ENCODE measurements around the gene EFCAB11. TPM values are rescaled to one million over a fixed set of nuclear protein-coding genes. Genes with fewer than 3 reads are reported as not detected.
"Not testable (repeated sequence)": the region's sequence is repeated elsewhere in the genome, so short reads cannot be mapped to it uniquely, and the experiment has no call there.

The EFCAB11 gene
- polyA plus RNA-seq, 1 donor = 4.8 TPM

GRCh38 chr14:89911010-89911919, 43.3 kb downstream of the EFCAB11 start:
- DNase-seq = peak; percentile 58

GRCh38 chr14:89910691-89911009, 43.9 kb downstream of the EFCAB11 start:
- DNase-seq = no peak

- no peak for DNase-seq
Measured at GRCh38 chr14:89909586-89909985, 44.9 kb downstream of the EFCAB11 start.

DNA sequence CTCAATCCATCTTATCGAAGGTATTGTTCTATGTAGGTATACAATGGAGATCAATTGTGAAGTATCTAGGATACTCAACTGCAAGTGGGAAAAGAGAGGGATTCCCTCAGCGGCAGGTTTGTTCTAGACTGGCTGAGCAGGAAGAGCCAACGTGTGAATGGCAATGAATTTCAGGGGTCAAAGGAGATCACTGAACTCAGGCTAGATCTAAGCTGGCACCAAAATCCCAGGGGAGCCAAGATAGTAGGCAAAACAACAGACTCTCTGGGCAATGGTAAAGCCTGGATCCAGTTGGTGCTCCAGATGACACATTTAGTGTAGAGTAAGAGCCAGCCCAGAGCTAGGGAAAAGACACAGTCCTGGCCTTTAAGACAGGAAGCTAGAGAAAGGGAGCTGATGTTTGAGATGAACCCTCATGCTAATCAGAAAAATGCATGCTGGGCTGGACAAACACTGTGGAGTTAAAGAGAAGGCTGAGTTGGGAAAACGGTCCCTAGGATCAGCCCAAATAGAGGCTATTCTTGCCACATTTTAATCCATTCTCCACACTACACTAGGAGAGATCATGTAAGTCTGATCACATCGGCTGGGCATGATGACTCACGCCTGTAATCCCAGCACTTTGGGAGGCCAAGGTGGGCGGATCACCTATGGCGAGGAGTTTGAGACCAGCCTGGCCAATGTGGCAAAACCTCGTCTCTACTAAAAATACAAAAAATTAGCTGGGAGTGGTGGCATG, 45.6 kb downstream of the EFCAB11 start:
- DNase-seq = no peak

DNA sequence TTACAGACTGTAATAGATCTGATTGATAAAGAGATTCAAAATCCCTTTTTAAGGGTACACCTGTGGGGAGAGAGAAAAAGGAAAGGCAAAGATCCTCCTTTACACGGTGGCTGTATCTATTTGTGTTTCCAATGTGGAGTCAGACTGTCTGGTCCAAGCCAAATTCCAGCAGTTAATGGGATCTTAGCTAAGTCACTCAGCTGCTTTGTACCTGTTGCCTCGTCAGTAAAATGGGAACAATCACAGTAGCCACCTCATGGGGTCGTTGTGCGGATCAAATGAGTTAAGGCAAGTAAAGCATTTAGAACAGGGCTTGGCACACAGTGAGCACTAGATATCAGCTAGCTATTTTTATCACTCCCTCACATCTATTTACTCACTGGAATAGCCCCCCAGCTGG, 46.9 kb downstream of the EFCAB11 start:
- DNase-seq = no peak

GRCh38 chr14:89906000-89906399, 48.5 kb downstream of the EFCAB11 start:
- DNase-seq = no peak

DNA sequence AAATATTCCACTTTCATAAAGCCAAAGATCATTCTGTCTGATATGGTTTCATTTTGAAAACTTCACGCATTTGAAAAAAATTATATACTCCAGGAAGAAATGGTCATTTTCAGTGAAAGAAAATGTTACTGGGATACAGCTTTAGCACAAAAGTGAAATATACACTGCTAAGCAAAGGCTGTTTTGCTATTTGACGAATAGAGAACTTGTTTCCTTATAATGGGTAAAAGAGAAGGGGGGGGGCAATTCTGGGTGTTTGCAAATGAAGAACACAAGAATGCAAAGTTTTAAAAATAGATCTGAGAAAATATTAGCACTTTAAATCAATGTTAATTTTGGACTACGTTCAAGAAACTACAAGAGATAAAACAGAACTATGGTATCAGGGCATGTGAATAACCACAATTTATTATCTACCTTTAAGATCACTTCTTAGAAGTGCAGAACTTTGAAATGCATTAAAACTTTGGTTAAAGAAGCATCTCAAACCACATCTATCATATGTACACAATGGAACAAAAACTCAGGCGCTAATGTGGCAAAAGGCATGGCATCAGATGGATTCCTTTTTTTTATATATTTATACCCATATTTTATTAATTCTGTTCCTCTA, 51.1 kb downstream of the EFCAB11 start:
- no peak for DNase-seq

DNA sequence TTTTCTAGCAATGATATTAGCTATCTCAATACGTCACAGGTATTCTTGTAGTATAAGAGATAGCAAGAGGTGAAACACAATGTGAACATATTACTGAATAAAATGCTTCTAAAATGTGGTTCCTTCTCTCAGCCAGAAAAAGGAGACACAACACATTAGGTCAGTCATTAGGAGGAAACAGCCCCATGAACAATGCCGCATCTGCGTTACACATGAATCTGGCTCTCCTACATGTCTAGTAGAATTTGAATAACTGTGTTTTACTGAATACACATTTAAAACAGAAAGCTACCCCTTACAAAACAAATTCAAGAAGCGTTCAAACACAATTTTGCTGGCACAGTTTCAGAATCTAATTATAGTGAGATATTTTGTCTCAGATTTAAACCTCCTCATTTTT, 51.6 kb downstream of the EFCAB11 start:
- no peak for DNase-seq

DNA sequence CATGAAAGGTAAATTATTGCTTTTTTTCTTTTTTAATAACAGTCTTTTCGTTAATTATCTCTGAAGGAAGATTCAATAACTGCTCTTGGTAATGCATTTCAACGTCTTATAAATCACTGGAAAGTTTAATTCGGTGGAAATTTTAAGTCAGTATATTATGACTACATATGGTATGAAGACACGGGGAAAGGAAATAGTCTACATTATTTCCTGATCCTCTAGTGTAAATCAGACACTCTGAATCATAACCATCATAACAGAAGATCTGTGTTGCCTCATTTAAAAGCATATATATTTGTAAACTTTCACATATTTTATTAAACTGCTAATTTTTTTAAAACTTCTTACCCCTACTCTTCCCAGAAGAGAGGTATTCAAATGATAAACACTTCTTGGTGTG, 53.7 kb downstream of the EFCAB11 start:
- no peak for DNase-seq

- DNase-seq = peak; percentile 49
Measured at GRCh38 chr14:89899917-89900663, 54.4 kb downstream of the EFCAB11 start.

- DNase-seq = no peak
Measured at GRCh38 chr14:89899291-89899690, 55.2 kb downstream of the EFCAB11 start.

DNA sequence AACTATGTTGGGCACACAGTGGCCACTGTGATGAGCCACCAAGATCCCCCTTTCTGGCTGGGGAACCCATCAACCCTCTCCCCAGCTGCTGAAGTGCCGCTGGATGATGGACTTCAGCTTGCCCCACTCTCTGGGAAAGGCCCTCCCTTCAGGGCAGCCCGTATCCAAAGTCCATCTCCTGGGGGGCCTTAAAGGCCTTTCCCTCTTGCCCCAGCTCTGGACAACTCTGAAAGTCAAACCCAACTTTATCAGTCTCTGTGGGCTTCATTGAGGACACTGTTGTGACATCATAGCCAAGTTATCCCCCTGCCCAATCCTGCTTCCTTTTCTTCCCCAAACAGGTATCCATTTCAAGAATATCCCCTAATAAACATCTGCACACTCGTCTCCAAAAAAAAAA, 61.1 kb downstream of the EFCAB11 start:
- DNase-seq = not testable (repeated sequence)

DNA sequence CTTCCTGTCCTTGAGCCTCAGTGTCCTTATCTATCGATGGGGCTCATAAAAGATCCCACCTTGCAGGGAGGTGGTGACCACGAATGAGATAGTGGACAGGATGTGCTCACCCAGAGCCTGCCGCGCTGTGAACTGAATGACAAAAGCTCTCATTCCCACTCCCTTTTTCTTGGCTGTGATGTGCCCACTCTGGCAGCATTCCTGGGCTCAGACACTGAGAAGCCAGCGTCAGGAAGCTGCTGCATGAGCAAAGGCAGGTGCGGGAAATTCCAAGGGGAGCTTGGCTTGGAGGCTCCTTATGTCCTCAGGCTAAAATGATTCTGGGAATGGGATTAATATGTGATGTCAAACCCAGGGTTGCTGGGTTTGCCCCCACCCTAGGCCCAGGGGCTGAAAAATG, 61.6 kb downstream of the EFCAB11 start:
- DNase-seq = no peak

DNA sequence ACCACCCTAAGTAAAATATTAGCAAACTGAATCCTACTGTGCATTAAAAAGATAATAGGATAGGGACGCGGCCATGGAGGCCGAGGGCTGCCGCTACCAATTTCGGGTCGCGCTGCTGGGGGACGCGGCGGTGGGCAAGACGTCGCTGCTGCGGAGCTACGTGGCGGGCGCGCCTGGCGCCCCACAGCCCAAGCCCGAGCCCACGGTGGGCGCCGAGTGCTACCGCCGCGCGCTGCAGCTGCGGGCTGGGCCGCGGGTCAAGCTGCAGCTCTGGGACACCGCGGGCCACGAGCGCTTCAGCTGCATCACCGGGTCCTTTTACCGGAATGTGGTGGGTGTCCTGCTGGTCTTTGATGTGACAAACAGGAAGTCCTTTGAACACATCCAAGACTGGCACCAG, 62.8 kb downstream of the EFCAB11 start:
- not testable (repeated sequence) for DNase-seq

DNA sequence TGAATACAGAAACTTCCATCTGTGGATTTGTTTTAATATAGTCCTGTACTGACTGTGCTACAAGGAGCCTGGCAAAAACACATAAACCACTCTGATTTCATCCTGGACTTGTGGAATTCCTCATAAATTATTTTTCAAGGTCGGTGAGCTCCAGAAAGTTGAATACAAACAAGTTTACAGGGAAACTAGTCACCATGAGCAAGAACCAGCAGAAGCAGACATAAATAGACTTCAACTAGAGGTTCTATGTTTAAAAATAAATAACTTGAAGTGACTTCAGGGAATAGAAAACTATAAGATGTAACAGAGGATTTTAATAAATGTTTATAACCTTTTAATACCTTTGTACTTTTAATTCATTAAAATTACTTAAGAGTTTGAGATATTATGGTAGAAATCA, 63.5 kb downstream of the EFCAB11 start:
- DNase-seq = no peak

- no peak for DNase-seq
Measured at GRCh38 chr14:89890589-89890988, 63.9 kb downstream of the EFCAB11 start.

- no peak for DNase-seq
Measured at GRCh38 chr14:89889626-89890025, 64.9 kb downstream of the EFCAB11 start.

DNA sequence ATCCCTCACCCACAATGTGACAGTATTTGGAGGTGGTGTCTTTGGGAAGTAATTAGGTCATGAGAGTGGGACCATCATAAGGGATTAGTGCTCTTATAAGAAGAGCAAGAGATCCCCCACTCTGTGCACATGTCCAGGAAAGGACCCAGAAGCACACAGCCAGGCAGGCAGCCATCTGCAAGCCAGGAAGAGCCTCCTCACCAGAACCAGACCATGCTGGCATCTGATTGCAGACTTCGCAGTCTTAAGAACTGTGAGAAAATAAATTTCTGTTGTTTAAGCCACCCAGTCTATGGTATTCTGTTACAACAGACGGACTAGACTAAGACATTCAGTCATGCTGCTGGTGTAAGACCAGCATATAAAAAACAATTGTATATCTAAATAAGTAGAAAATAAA, 69.8 kb downstream of the EFCAB11 start:
- no peak for DNase-seq

GRCh38 chr14:89881839-89882238, 72.7 kb downstream of the EFCAB11 start:
- DNase-seq = no peak

DNA sequence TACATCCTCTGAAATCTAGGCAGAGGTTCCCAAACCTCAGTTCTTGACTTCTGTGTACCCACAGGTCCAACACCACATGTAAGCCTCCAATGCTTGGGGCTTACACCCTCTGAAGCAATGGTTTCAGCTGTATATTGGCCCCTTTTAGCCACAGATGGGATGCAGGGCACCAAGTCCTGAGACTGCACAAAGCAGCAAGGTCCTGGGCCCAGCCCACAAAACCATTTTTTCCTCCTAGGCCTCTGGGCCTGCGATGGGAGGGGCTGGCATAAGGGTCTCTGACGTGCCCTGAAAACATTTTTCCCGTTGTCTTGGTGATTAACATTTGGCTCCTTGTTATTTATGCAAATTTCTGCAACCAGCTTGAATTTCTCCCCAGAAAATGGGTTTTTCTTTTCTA, 80.4 kb downstream of the EFCAB11 start:
- not testable (repeated sequence) for DNase-seq

DNA sequence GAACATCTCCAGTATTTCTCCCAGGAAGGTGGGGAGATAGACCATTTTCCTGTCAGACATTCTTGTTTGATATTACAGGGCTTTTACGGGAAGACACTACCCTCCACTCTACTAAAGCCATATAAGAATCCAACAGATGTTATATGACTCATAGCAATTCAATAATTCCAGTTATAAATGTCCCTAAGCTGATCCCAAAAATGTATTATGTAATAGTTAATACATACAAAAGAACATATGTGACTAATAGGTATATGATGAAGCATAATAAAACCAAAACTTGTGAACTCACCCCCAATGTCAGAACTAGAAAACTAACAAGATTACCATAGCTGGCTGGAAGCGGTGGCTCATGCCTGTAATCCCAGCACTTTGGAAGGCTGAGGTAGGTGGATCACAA, 84.2 kb downstream of the EFCAB11 start:
- DNase-seq = no peak

- no peak for DNase-seq
Measured at GRCh38 chr14:89869606-89870005, 84.9 kb downstream of the EFCAB11 start.

- DNase-seq = no peak
Measured at GRCh38 chr14:89866458-89866857, 88.1 kb downstream of the EFCAB11 start.

All from hindlimb muscle (tissue), 1 donor.